Prostate gland (tissue), 2 donors: ENCODE results near the gene ANKS1B. TPM values are rescaled to one million over a fixed set of nuclear protein-coding genes. Genes with fewer than 3 reads are reported as not detected.
"Not testable (repeated sequence)": the region's sequence is repeated elsewhere in the genome, so short reads cannot be mapped to it uniquely, and the experiment has no call there.

Source experiments
- DNase-seq: peaks from one replicate; pipeline ENCODE4 v3.0.0-alpha.2; 2019; ENCODE audit warnings: low spot score
- H3K27ac ChIP-seq, 2 donors: fragments of 200-600 bp; sonication (generic); 2 replicates each; pipeline ENCODE4 v1.5.1; 2017 to 2019
- H3K27me3 ChIP-seq: fragments of 200-600 bp; sonication (generic); replicated peaks from 2 replicates; pipeline ENCODE4 v1.5.1; 2019; ENCODE audit not compliant: insufficient read depth
- H3K36me3 ChIP-seq, 2 donors: fragments of 200-600 bp; sonication (generic); 1 replicate in 1 of 2; 2 replicates in 1 of 2; pipeline versions ENCODE4 v1.5.1 to v1.8.1; 2017 to 2019
- H3K4me1 ChIP-seq: fragments of 200-600 bp; sonication (generic); replicated peaks from 2 replicates; pipeline ENCODE4 v1.5.1; 2019
- H3K4me3 ChIP-seq, 2 donors: fragments of 200-600 bp; sonication (generic); 2 replicates each; pipeline ENCODE4 v1.5.1; 2017 to 2019
- H3K9me3 ChIP-seq: fragments of 200-600 bp; sonication (generic); 2 replicates; pipeline ENCODE4 v1.5.1; 2017
- POLR2A ChIP-seq: fragments of 450-650 bp; IDR thresholded peaks from one replicate; pipeline ENCODE4 v1.6.1; 2016; ENCODE audit warnings: antibody characterized with exemption, mild to moderate bottlenecking
- POLR2AphosphoS5 ChIP-seq: sonication (generic); formaldehyde crosslinking; IDR thresholded peaks from one replicate; pipeline ENCODE4 v1.6.1; 2017; ENCODE audit warnings: antibody characterized with exemption
- WGBS: methylation state at CpG from one replicate; pipeline ENCODE4 v1.1.5; 2018; 5-methylcytosine and 5-hydroxymethylcytosine counted together
- intact Hi-C: fragments of 100-400 bp; cut with DNase I; formaldehyde crosslinking; loops from one replicate; pipeline ENCODE4 v1.14.2; 2022
- total RNA-seq, 2 donors: library from RNA; depleted of rRNA; stranded (reverse); fragments of >200 nt; gene quantifications; one replicate each; pipeline ENCODE4 v1.1.0, GENCODE V29; 2016
- TF ChIP-seq, protein P1 (sequence below), 4 experiments: fragments of 200-600 bp in 2 of 4; fragments of 450-650 bp in 2 of 4; sonication (generic) in 2 of 4; IDR thresholded peaks; 1 replicate in 3 of 4; 2 replicates in 1 of 4; pipeline ENCODE4 v1.5.1; 2016 to 2019; ENCODE audit warnings: antibody characterized with exemption in 4 of 4, mild to moderate bottlenecking in 2 of 4, moderate library complexity in 2 of 4

The ANKS1B gene
- total RNA-seq, 2 donors from 2014 or later: 13.0 to 17.4 TPM

DNA sequence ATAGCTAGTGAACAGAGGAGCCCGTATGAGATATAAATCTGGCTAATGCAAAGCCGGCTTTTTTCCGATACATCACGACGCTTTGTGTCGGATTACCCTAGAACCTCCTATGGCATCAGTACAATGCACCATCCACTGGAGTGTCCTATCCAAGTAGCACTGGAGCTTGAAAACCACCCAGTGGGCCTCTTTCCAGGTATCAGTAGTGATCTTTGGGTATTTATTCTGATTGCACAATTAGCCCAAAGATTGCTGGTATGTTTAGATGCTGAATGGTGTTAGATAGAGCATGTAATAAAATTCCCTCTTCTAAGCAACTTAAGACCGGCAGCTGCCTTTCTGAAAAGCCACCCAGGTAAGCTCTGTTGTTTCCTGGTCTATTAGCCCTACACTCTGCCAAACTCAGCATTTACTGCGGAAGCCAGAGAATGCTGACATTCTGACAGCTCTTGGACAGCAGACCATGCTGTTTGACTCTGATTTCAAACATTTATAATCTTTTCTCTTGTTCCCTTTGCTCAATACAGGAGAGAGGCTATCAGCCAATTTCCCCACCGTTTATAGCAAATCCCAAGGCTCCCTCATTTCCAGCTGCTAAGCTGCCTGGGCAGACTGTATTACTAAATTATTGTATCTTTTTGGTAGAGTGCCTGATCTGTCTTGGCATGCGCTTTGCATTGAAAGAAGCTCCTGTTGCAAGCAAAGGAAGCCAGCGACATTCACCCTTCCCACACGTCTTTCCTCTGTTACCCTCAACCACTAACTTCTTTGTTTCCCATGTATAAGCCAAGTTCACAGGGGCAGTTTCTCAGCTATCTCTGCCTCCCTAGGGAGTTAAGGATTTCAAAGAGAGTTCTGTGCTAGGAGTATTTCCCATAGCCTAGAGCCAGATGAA, 725.4 kb downstream of the ANKS1B start:
- Histone ChIP-seq H3K36me3 (no peaks in the 10 kb centered on the region), H3K27me3 (no peaks in the 10 kb centered on the region), H3K4me1 (no peaks in the 10 kb centered on the region), H3K27ac (no peak overlapping the region), H3K4me3 (no peak overlapping the region), H3K9me3 (no peaks in the 10 kb centered on the region)
- WGBS: 62% methylated on average over 12 of the region's 12 CpGs
- no peak for DNase-seq
- intact Hi-C loops: no loop called here
- TF ChIP-seq, protein P1, sequence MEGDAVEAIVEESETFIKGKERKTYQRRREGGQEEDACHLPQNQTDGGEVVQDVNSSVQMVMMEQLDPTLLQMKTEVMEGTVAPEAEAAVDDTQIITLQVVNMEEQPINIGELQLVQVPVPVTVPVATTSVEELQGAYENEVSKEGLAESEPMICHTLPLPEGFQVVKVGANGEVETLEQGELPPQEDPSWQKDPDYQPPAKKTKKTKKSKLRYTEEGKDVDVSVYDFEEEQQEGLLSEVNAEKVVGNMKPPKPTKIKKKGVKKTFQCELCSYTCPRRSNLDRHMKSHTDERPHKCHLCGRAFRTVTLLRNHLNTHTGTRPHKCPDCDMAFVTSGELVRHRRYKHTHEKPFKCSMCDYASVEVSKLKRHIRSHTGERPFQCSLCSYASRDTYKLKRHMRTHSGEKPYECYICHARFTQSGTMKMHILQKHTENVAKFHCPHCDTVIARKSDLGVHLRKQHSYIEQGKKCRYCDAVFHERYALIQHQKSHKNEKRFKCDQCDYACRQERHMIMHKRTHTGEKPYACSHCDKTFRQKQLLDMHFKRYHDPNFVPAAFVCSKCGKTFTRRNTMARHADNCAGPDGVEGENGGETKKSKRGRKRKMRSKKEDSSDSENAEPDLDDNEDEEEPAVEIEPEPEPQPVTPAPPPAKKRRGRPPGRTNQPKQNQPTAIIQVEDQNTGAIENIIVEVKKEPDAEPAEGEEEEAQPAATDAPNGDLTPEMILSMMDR (IDR thresholded peaks at IDR 0.05): no peak

- H3K27me3 ChIP-seq: no peaks in the 10 kb centered on the region
- H3K36me3 ChIP-seq: no peaks in the 10 kb centered on the region
- TF ChIP-seq POLR2A (no peak), POLR2AphosphoS5 (no peak)
- TF ChIP-seq, protein P1 (IDR thresholded peaks at IDR 0.05): no peak
- intact Hi-C loops: no loop called here
- no peak for DNase-seq
- no peaks in the 10 kb centered on the region for H3K9me3 ChIP-seq
- H3K4me3 ChIP-seq: no peak overlapping the region
- H3K27ac ChIP-seq: no peak overlapping the region
- H3K4me1 ChIP-seq: no peaks in the 10 kb centered on the region
Observed at GRCh38 chr12:99257672-99258071, 727.1 kb downstream of the ANKS1B start.

DNA sequence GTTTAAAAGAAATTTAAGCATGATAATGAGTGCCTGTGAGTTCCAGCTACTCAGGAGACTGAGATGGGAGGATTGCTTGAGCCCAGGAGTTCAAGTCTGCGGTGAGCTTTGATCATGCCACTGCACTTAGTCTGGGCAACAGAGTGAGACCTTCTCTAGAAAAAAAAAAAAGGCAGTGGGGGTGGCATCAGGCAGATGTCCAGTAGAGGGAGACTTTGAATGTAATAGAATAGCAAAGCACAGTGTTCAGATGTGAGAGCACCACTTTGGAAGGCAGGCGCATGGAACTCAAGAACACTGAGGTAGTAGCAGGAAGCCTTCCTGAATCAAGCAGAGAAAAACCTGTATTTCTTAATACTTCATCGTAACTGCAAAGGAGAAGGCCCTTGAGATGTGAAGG, 731.7 kb downstream of the ANKS1B start:
- H3K36me3 ChIP-seq: no peaks in the 10 kb centered on the region
- 82% methylated on average over 3 of the region's 3 CpGs for WGBS
- no peak overlapping the region for H3K27ac ChIP-seq

DNA sequence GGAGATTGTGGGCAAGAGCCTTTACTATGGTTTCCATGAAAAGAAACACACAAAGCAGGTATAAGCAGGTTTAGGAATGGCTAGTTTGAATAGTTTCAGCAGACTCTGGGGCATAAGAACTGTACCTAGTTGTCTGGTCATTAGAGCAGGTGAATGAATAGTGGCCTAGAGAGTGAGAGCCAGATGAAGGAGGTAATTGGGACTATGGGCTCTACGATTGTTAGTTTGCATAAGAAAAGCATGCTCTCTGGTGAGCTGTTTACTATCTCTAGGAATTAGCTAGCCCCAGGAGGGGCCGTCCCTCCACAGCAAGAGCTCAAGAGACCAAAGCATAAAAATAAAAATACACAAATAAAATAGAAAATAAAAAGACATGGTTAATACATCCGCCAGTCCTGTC, 734.6 kb downstream of the ANKS1B start:
- DNase-seq: no peak
- Histone ChIP-seq H3K9me3 (no peaks in the 10 kb centered on the region), H3K4me3 (no peak overlapping the region), H3K36me3 (no peaks in the 10 kb centered on the region), H3K4me1 (no peaks in the 10 kb centered on the region), H3K27me3 (no peaks in the 10 kb centered on the region), H3K27ac (no peak overlapping the region)
- no peak for TF ChIP-seq POLR2A
- TF ChIP-seq, protein P1 (IDR thresholded peaks at IDR 0.05): no peak
- no peak for TF ChIP-seq POLR2AphosphoS5
- intact Hi-C loops: no loop called here
- 70% methylated on average over 3 of the region's 3 CpGs for WGBS

More for the DNA sequence above, 731.7 kb downstream of the ANKS1B start:
- Histone ChIP-seq H3K27me3 (no peaks in the 10 kb centered on the region), H3K4me3 (no peak overlapping the region), H3K9me3 (no peaks in the 10 kb centered on the region), H3K4me1 (no peaks in the 10 kb centered on the region)
- DNase-seq: no peak
- TF ChIP-seq, protein P1 (IDR thresholded peaks at IDR 0.05): no peak
- no peak for TF ChIP-seq POLR2AphosphoS5
- TF ChIP-seq POLR2A: no peak
- intact Hi-C loops: no loop called here

- TF ChIP-seq POLR2AphosphoS5: no peak
- TF ChIP-seq, protein P1 (IDR thresholded peaks at IDR 0.05): no peak
Observed at GRCh38 chr12:99249543-99249942, 735.2 kb downstream of the ANKS1B start.

DNA sequence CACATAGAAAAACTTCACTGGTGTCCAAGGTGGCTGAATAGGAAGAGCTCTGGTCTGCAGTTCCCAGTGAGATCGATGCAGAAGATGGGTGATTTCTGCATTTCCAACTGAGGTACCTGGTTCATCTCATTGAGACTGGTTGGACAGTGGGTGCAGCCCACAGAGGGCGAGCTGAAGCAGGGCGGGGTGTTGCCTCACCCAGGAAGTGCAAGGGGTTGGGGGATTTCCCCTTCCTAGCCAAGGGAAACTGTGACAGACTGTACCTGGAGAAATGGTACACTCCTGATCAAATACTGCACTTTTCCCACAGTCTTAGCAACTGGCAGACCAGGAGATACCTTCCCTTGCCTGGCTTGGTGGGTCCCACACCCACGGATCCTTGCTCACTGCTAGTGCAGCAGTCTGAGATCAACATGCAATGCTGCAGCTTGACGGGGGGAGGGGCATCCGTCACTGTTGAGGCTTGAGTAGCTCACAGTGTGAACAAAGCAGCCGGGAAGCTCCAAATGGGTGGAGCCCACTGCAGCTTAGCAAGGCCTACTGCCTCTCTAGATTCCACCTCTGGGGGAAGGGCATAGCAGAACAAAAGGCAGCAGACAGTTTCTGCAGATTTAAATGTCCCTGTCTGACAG, 746.7 kb downstream of the ANKS1B start:
- DNase-seq, H3K4me1 ChIP-seq, H3K27me3 ChIP-seq, H3K36me3 ChIP-seq, H3K27ac ChIP-seq, H3K9me3 ChIP-seq, H3K4me3 ChIP-seq, intact Hi-C loops: not testable (repeated sequence)
- 57% methylated on average over 7 of the region's 7 CpGs for WGBS

More at GRCh38 chr12:99249543-99249942, 735.2 kb downstream of the ANKS1B start:
- no peaks in the 10 kb centered on the region for H3K36me3 ChIP-seq
- intact Hi-C loops: no loop called here
- H3K27ac ChIP-seq: no peak overlapping the region
- WGBS: 45% methylated on average over 4 of the region's 4 CpGs
- no peak for DNase-seq
- H3K27me3 ChIP-seq: no peaks in the 10 kb centered on the region
- no peaks in the 10 kb centered on the region for H3K9me3 ChIP-seq
- no peak overlapping the region for H3K4me3 ChIP-seq
- no peaks in the 10 kb centered on the region for H3K4me1 ChIP-seq
